Keratinocyte (primary cell): ENCODE results near the gene OR2B6. TPM values are rescaled to one million over a fixed set of nuclear protein-coding genes. Genes with fewer than 3 reads are reported as not detected.

ENCODE experiments used
- DNase-seq: peaks from one replicate; pipeline ENCODE4 v3.0.0-alpha.2; 2011; ENCODE audit warnings: low read depth, missing footprints, low spot score
- FAIRE-seq: peaks from 2 replicates; lab custom pipeline; 2011; peaks lifted over from hg19 to GRCh38; lab: Jason Lieb, UNC
- H2AFZ ChIP-seq: 2 replicates; pipeline ENCODE4 v1.6.0; 2012; ENCODE audit warnings: low read length, control low read depth, inconsistent platforms; ENCODE audit not compliant: control insufficient read depth
- H3K27ac ChIP-seq: 2 replicates; pipeline ENCODE4 v1.5.1; 2011; ENCODE audit warnings: low read length; ENCODE audit not compliant: control insufficient read depth, insufficient read depth
- H3K27me3 ChIP-seq: 3 replicates; pipeline ENCODE4 v1.6.0; 2011; ENCODE audit warnings: low read length; ENCODE audit not compliant: control insufficient read depth, insufficient read depth; ENCODE audit errors: extremely low read depth
- H3K36me3 ChIP-seq, 2 experiments: 2 replicates in 1 of 2; 3 replicates in 1 of 2; pipeline ENCODE4 v1.5.1; 2011; ENCODE audit warnings: low read length in 2 of 2, mild to moderate bottlenecking in 1 of 2; ENCODE audit not compliant: control insufficient read depth in 2 of 2, insufficient read depth in 2 of 2; ENCODE audit errors: extremely low read depth in 1 of 2
- H3K4me1 ChIP-seq: 3 replicates; pipeline ENCODE4 v1.5.1; 2011; ENCODE audit warnings: low read length; ENCODE audit not compliant: control insufficient read depth, insufficient read depth; ENCODE audit errors: extremely low read depth
- H3K4me2 ChIP-seq: 3 replicates; pipeline ENCODE4 v1.6.0; 2011; ENCODE audit warnings: low read depth, low read length; ENCODE audit not compliant: control insufficient read depth, insufficient read depth; ENCODE audit errors: extremely low read depth
- H3K4me3 ChIP-seq, 3 experiments: fragments of 200-600 bp in 1 of 3; sonication (generic) in 1 of 3; 2 replicates in 2 of 3; 3 replicates in 1 of 3; pipeline ENCODE4 v1.5.1; 2011 to 2016; ENCODE audit warnings: low read length in 3 of 3, mild to moderate bottlenecking in 3 of 3, control low read depth in 2 of 3, inconsistent platforms in 1 of 3, low read depth in 1 of 3, mixed read lengths in 1 of 3, mixed run types in 1 of 3, moderate library complexity in 1 of 3; ENCODE audit not compliant: control insufficient read depth in 2 of 3, insufficient read depth in 2 of 3; ENCODE audit errors: extremely low read depth in 1 of 3
- H3K79me2 ChIP-seq: 2 replicates; pipeline ENCODE4 v1.6.0; 2012; ENCODE audit warnings: low read length; ENCODE audit not compliant: control insufficient read depth, insufficient read depth
- H3K9ac ChIP-seq: 3 replicates; pipeline ENCODE4 v1.6.0; 2011; ENCODE audit warnings: low read length; ENCODE audit not compliant: control insufficient read depth, insufficient read depth; ENCODE audit errors: extremely low read depth
- H3K9me1 ChIP-seq: 3 replicates; pipeline ENCODE4 v1.6.0; 2011; ENCODE audit warnings: low read length; ENCODE audit not compliant: control insufficient read depth, insufficient read depth; ENCODE audit errors: extremely low read depth
- H3K9me3 ChIP-seq: 2 replicates; pipeline ENCODE4 v1.5.1; 2012; ENCODE audit warnings: low read depth, low read length; ENCODE audit not compliant: control insufficient read depth
- H4K20me1 ChIP-seq: 3 replicates; pipeline ENCODE4 v1.6.0; 2011; ENCODE audit warnings: low read length; ENCODE audit not compliant: control insufficient read depth, insufficient read depth; ENCODE audit errors: extremely low read depth
- EZH2 ChIP-seq: IDR thresholded peaks from one replicate; pipeline ENCODE4 v1.6.1; 2012; ENCODE audit warnings: inconsistent platforms, mild to moderate bottlenecking, low read length, moderate library complexity
- dilution Hi-C: fragments of 300-500 bp; cut with MboI; formaldehyde crosslinking; loops from one replicate; pipeline ENCODE4 v1.7.0; 2020; ENCODE audit warnings: low sequenced_read_pairs; ENCODE audit not compliant: extremely low pct_ligation_motif_present
- polyA plus RNA-seq, 5 experiments: library from polyadenylated mRNA; depleted of rRNA in 3 of 5; stranded (reverse) in 3 of 5; stranded (forward) in 1 of 5; unstranded in 1 of 5; fragments of >200 nt; gene quantifications; 1 replicate in 1 of 5; 2 replicates in 3 of 5; 3 replicates in 1 of 5; pipeline versions ENCODE4 v1.2.1 to v1.2.3, GENCODE V29; 2011 to 2012; ENCODE audit warnings: missing spikeins in 2 of 5, low read depth in 1 of 5, low replicate concordance in 1 of 5
- TF ChIP-seq, protein P1 (sequence below), 3 experiments: IDR thresholded peaks in 1 of 3; conservative IDR thresholded peaks in 1 of 3; optimal IDR thresholded peaks in 1 of 3; 2 replicates in 2 of 3; 3 replicates in 1 of 3; pipeline versions ENCODE3 to v1.5.1; 2011; ENCODE audit warnings: low read length in 3 of 3, mild to moderate bottlenecking in 3 of 3, moderate library complexity in 2 of 3, control low read depth in 1 of 3, inconsistent platforms in 1 of 3; ENCODE audit not compliant: insufficient read depth in 2 of 3; ENCODE audit errors: extremely low read depth in 1 of 3

The OR2B6 gene
- polyA plus RNA-seq, 1 donor (not counting 4 experiments of a cell fraction or from before 2014, with no cell fraction given): not detected

DNA sequence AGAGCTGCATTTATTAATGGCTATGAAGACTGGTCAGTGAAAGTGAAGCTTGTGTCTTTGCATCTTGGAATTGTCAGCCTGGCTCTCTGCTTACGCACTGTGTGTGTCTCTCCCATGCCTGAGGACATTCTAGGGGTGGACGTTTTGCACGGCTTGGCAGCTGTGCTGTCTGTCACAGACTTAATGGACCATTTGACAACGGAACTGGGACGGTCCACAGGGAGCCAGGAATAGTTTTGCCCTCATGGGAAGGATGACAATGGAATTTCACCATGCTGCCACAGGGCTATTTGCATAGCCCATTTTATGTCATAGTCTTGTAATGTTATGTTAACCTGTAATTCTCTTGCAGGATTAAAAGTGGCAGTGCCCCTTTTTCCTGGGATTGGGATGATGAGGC lies 44.7 kb downstream of the OR2B6 start:
- TF ChIP-seq EZH2: no peak
- TF ChIP-seq, protein P1, sequence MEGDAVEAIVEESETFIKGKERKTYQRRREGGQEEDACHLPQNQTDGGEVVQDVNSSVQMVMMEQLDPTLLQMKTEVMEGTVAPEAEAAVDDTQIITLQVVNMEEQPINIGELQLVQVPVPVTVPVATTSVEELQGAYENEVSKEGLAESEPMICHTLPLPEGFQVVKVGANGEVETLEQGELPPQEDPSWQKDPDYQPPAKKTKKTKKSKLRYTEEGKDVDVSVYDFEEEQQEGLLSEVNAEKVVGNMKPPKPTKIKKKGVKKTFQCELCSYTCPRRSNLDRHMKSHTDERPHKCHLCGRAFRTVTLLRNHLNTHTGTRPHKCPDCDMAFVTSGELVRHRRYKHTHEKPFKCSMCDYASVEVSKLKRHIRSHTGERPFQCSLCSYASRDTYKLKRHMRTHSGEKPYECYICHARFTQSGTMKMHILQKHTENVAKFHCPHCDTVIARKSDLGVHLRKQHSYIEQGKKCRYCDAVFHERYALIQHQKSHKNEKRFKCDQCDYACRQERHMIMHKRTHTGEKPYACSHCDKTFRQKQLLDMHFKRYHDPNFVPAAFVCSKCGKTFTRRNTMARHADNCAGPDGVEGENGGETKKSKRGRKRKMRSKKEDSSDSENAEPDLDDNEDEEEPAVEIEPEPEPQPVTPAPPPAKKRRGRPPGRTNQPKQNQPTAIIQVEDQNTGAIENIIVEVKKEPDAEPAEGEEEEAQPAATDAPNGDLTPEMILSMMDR (optimal IDR thresholded peaks at IDR 0.05 in 1 of 3, IDR thresholded peaks at IDR 0.05 in 1 of 3, conservative IDR thresholded peaks at IDR 0.05 in 1 of 3; ENCODE audit: extremely low read depth in 1 of 3, insufficient read depth in 2 of 3, low read length in 3 of 3): no peak
- Histone ChIP-seq H3K4me2 (no peak overlapping the region), H4K20me1 (no peaks in the 10 kb centered on the region), H2AFZ (no peak overlapping the region), H3K9ac (no peak overlapping the region), H3K36me3 (no peaks in the 10 kb centered on the region), H3K4me1 (peaks cover 6% of the 10 kb centered on the region), H3K27me3 (no peaks in the 10 kb centered on the region), H3K9me3 (no peaks in the 10 kb centered on the region), H3K9me1 (no peaks in the 10 kb centered on the region), H3K27ac (no peak overlapping the region), H3K79me2 (no peaks in the 10 kb centered on the region), H3K4me3 (no peak overlapping the region)
- dilution Hi-C loops: no loop called here
- FAIRE-seq: no peak
- DNase-seq: no peak

DNA sequence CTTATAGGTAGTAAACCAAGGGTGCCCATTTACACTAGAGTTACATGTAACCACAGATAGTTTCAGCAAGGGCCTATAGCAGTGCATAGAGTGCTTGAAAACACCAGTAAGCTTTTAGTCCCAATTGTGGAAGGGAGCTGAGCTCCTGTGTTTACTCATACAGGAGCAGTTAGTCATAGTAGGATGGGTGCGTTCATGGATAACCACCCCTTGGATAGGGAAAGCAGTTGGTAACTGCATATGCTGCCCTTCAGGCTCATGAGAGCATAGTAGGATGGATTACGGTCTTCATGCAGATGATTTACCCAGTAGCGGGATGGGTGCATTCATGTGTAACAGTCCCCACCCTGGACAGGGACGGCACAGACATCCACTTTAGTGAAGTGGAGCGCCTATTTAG lies 45.1 kb downstream of the OR2B6 start:
- no peak for FAIRE-seq

More for the DNA sequence above, 45.1 kb downstream of the OR2B6 start:
- Histone ChIP-seq H3K27ac (no peak overlapping the region), H3K4me3 (no peak overlapping the region), H3K9me1 (no peaks in the 10 kb centered on the region), H3K79me2 (no peaks in the 10 kb centered on the region), H3K4me2 (no peak overlapping the region), H2AFZ (no peak overlapping the region), H4K20me1 (no peaks in the 10 kb centered on the region), H3K4me1 (peaks cover 6% of the 10 kb centered on the region), H3K9ac (no peak overlapping the region), H3K27me3 (no peaks in the 10 kb centered on the region), H3K9me3 (no peaks in the 10 kb centered on the region), H3K36me3 (no peaks in the 10 kb centered on the region)
- dilution Hi-C loops: no loop called here
- no peak for DNase-seq
- TF ChIP-seq, protein P1 (optimal IDR thresholded peaks at IDR 0.05 in 1 of 3, IDR thresholded peaks at IDR 0.05 in 1 of 3, conservative IDR thresholded peaks at IDR 0.05 in 1 of 3; ENCODE audit: extremely low read depth in 1 of 3, insufficient read depth in 2 of 3, low read length in 3 of 3): no peak
- TF ChIP-seq EZH2: no peak
